GM23338 (cell line): ENCODE data around the gene RAVER1.

ENCODE experiments used
- CREB1 ChIP-seq: fragments of 250-450 bp; sonication (Bioruptor Pico); IDR thresholded peaks from 2 replicates; pipeline ENCODE4 v1.5.0; 2020; ENCODE audit warnings: low read depth, mild to moderate bottlenecking, moderate library complexity
- CTCF ChIP-seq, 2 experiments: fragments of 200-600 bp in 1 of 2; sonication (generic) in 1 of 2; conservative IDR thresholded peaks; 2 replicates each; pipeline versions ENCODE4 v1.5.1 to v1.6.1; 2016 to 2017; ENCODE audit warnings: antibody characterized with exemption in 2 of 2, low read depth in 2 of 2, mild to moderate bottlenecking in 2 of 2, moderate library complexity in 1 of 2
- ETS1 ChIP-seq: IDR thresholded peaks from 2 replicates; pipeline ENCODE4 v1.6.1; 2016; ENCODE audit warnings: antibody characterized with exemption
- EZH2 ChIP-seq: fragments of 200-600 bp; sonication (generic); IDR thresholded peaks from one replicate; pipeline ENCODE4 v1.8.0; 2017; ENCODE audit warnings: antibody characterized with exemption, mild to moderate bottlenecking, low read depth; ENCODE audit not compliant: unreplicated experiment
- EZH2phosphoT487 ChIP-seq: fragments of 200-600 bp; sonication (generic); IDR thresholded peaks from one replicate; pipeline ENCODE4 v1.8.1; 2018; ENCODE audit warnings: antibody characterized with exemption; ENCODE audit not compliant: unreplicated experiment
- NANOG ChIP-seq: IDR thresholded peaks from 2 replicates; pipeline ENCODE4 v1.6.1; 2016; ENCODE audit warnings: antibody characterized with exemption, borderline replicate concordance
- POLR2AphosphoS5 ChIP-seq: IDR thresholded peaks from 2 replicates; pipeline ENCODE4 v1.6.1; 2016; ENCODE audit warnings: antibody characterized with exemption, low read depth
- REST ChIP-seq: IDR thresholded peaks from one replicate; pipeline ENCODE4 v1.6.1; 2018; ENCODE audit warnings: antibody characterized with exemption; ENCODE audit not compliant: unreplicated experiment
- STAT1 ChIP-seq: IDR thresholded peaks from one replicate; pipeline ENCODE4 v1.6.1; 2016; ENCODE audit warnings: antibody characterized with exemption; ENCODE audit not compliant: unreplicated experiment
- ZNF114 ChIP-seq: fragments of 250-450 bp; sonication (Bioruptor Pico); IDR thresholded peaks from 2 replicates; pipeline ENCODE4 v1.5.0; 2020; ENCODE audit warnings: mild to moderate bottlenecking, moderate library complexity
- ZNF331 ChIP-seq: fragments of 250-450 bp; sonication (Bioruptor Pico); IDR thresholded peaks from 2 replicates; pipeline ENCODE4 v1.5.0; 2020; ENCODE audit warnings: low read depth, mild to moderate bottlenecking, moderate library complexity
- ZNF462 ChIP-seq: fragments of 250-450 bp; sonication (Bioruptor Pico); IDR thresholded peaks from 2 replicates; pipeline ENCODE4 v1.5.0; 2020; ENCODE audit warnings: mild to moderate bottlenecking, moderate library complexity

GRCh38 chr19:10289167-10289835 is 44.0 kb downstream of the RAVER1 start:
- TF ChIP-seq POLR2AphosphoS5 (no peak), EZH2phosphoT487 (no peak), CTCF (conservative IDR thresholded peaks at IDR 0.05; ENCODE audit: low read depth in 2 of 2) (no peak), REST (no peak), EZH2 (no peak), CREB1 (CRISPR knock-in tag) (peak; percentile 73), STAT1 (no peak), ZNF462 (CRISPR knock-in tag) (no peak), ZNF331 (CRISPR knock-in tag) (no peak), ETS1 (no peak), ZNF114 (CRISPR knock-in tag) (no peak), NANOG (no peak)
